Colonic mucosa (tissue), 4 donors: ENCODE measurements around the gene GAB2. TPM values are rescaled to one million over a fixed set of nuclear protein-coding genes. Genes with fewer than 3 reads are reported as not detected.

ENCODE experiments used
- DNase-seq: peaks from one replicate; pipeline ENCODE4 v3.0.0-alpha.2; 2020
- H3K27ac ChIP-seq: fragments of 200-600 bp; one replicate; pipeline ENCODE4 v1.8.0; 2021
- H3K27me3 ChIP-seq: fragments of 200-600 bp; one replicate; pipeline ENCODE4 v1.8.0; 2021
- H3K36me3 ChIP-seq: fragments of 200-600 bp; one replicate; pipeline ENCODE4 v1.8.0; 2021
- H3K4me1 ChIP-seq: fragments of 200-600 bp; one replicate; pipeline ENCODE4 v1.8.0; 2021; ENCODE audit warnings: mild to moderate bottlenecking
- H3K4me3 ChIP-seq: fragments of 200-600 bp; one replicate; pipeline ENCODE4 v1.8.0; 2021
- H3K9ac ChIP-seq, 2 donors: one replicate each; pipeline ENCODE4 v1.7.0; 2013; ENCODE audit warnings: control low read depth in 2 of 2, low read depth in 2 of 2, low read length in 2 of 2
- H3K9me3 ChIP-seq: fragments of 200-600 bp; one replicate; pipeline ENCODE4 v1.8.0; 2021
- CTCF ChIP-seq: fragments of 200-600 bp; IDR thresholded peaks from one replicate; pipeline ENCODE4 v1.8.0; 2022; ENCODE audit warnings: antibody characterized with exemption, mild to moderate bottlenecking
- intact Hi-C: fragments of 100-400 bp; cut with DNase I; formaldehyde crosslinking; loops from one replicate; pipeline ENCODE4 v1.14.1; 2022
- total RNA-seq, 2 donors: library from RNA; stranded (reverse); fragmentation: NEBNext Ultra II Directional in 1 of 2; extraction: Animal tissue kit (Norgen Biotek cat#: 25700) in 1 of 2; gene quantifications; one replicate each; pipeline ENCODE4 v1.2.1, GENCODE V29; 2021
- donor health status: healthy.
- donor health status: DM: no; HTN: no; CAD: no.
- donor health status: DM: no; HTN: no; CAD: no.

Gene GAB2
- total RNA-seq, 2 donors from 2014 or later, result 20.0 to 21.1 TPM

- Histone ChIP-seq H3K36me3 (no peaks in the 10 kb centered on the region), H3K27me3 (no peaks in the 10 kb centered on the region), H3K4me1 (no peaks in the 10 kb centered on the region), H3K4me3 (no peak overlapping the region), H3K9ac (no peak overlapping the region), H3K27ac (no peak overlapping the region), H3K9me3 (no peaks in the 10 kb centered on the region)
- no peak for DNase-seq
- intact Hi-C loops, result no loop called here
- TF ChIP-seq CTCF, result no peak
These were observed 157.7 kb downstream of the GAB2 start for GRCh38 chr11:78259777-78260487.

- DNase-seq, result no peak
- H3K9ac ChIP-seq, result no peak overlapping the region
- H3K27ac ChIP-seq, result no peak overlapping the region
- intact Hi-C loops, result no loop called here
- no peak for TF ChIP-seq CTCF
- H3K4me3 ChIP-seq, result no peak overlapping the region
- no peaks in the 10 kb centered on the region for H3K4me1 ChIP-seq
- H3K27me3 ChIP-seq, result no peaks in the 10 kb centered on the region
- no peaks in the 10 kb centered on the region for H3K36me3 ChIP-seq
- H3K9me3 ChIP-seq, result no peaks in the 10 kb centered on the region
These were observed 160.0 kb downstream of the GAB2 start for GRCh38 chr11:78257654-78258053.

DNA sequence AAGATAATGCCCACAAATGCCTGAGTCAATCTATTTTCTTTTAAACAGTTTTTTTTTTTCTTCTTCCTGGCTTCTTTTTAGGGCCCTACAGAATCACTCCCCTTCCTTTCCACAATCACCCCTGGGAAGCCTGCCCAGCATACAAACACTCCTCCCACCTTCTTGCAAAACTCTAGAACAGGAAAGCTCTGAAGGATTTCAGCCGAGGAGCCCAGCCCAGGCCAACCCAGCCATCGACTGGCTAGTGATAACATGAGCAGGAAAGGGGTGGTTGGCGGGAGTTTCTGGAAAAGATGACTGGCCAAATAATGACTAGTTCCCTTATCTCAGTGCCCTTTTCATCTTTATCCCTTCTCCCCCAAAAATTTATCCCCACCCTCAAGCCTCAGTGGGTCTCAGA is 160.7 kb downstream of the GAB2 start:
- Histone ChIP-seq H3K9ac (peak overlapping the region in 1 of 2 donors; percentile 13), H3K9me3 (no peaks in the 10 kb centered on the region), H3K27me3 (no peaks in the 10 kb centered on the region), H3K4me1 (no peaks in the 10 kb centered on the region), H3K27ac (peak overlapping the region; percentile 2), H3K36me3 (no peaks in the 10 kb centered on the region), H3K4me3 (no peak overlapping the region)
- intact Hi-C loops, result no loop called here
- DNase-seq, result peak; percentile 84
- TF ChIP-seq CTCF, result no peak

DNA sequence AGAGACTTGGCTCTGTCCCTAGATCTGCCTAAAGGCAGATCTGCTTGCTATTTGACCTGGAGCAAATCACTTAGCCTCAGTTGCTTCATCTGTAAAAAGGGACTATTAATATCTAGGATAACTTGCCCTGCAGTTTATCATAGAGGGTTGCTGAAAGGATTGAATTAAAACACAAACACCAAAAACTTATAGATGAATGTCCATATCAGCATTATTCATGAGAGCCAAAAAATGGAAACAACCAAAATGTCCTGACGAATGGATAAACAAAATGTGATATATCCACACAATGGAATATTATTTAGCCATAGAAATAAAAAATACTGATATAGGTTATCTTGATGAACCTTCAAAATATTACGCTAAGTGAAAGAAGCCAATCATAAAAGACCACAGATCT is 161.7 kb downstream of the GAB2 start:
- Histone ChIP-seq H3K9ac (no peak overlapping the region), H3K27ac (no peak overlapping the region), H3K9me3 (no peaks in the 10 kb centered on the region), H3K27me3 (no peaks in the 10 kb centered on the region), H3K36me3 (no peaks in the 10 kb centered on the region), H3K4me1 (no peaks in the 10 kb centered on the region), H3K4me3 (no peak overlapping the region)
- TF ChIP-seq CTCF, result no peak
- DNase-seq, result no peak
- intact Hi-C loops, result no loop called here

DNA sequence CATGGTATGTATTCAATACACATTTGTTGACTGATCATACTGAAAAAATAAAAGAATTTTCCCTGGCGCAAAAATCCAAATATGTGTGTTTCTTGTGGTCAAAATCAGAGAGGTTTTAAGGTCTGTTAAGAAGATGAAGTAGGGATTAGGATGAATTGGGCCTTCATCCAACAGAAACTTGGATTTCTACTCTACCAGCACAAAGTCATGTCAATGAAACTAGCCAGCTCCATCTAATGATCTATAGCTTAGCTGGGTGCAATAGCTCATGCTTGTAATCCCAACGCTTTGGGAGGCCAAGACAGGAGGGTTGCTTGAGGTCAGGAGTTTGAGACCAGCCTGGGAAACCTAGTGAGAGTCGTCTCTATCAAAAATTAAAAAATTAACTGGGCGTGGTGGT is 163.4 kb downstream of the GAB2 start:
- Histone ChIP-seq H3K4me1 (no peaks in the 10 kb centered on the region), H3K36me3 (no peaks in the 10 kb centered on the region), H3K27ac (no peak overlapping the region), H3K9ac (no peak overlapping the region), H3K4me3 (no peak overlapping the region), H3K27me3 (no peaks in the 10 kb centered on the region), H3K9me3 (no peaks in the 10 kb centered on the region)
- TF ChIP-seq CTCF, result no peak
- intact Hi-C loops, result no loop called here
- DNase-seq, result no peak
